Measurements from ENCODE around the gene TMEM244.

DNA sequence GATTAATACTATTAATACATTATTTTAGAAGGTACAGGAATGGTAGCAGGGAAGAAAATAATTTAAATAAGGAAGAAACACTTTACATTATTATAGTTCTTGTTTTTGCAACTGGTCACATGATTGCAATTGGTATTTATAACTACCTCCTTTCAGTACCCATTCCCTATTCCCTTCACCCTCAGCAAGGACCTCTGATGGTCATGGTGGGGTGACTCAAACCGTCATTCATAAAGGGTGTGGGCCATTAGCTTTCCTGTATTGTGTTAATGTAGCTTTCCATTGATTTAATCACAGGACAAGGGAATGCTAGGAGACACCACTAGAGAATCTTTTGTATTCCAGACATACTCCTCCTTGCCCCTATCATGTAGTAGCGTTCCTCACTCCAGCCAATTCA, 47.2 kb upstream of the TMEM244 start:
- no peak for TF ChIP-seq TAF1 (IDR thresholded peaks at IDR 0.05; ENCODE audit: low read depth, low read length)
- no peak for TF ChIP-seq POLR2A (IDR thresholded peaks at IDR 0.05; ENCODE audit: low read depth, low read length)
- TF ChIP-seq POLR2AphosphoS5 (IDR thresholded peaks at IDR 0.05; ENCODE audit: low read depth, low read length) = no peak
- no peak for TF ChIP-seq POU2F2 (IDR thresholded peaks at IDR 0.05; ENCODE audit: low read depth, low read length)
